GM19372 (cell line): ENCODE data around the gene DLGAP1.

Experiments used
- ATAC-seq: cut with Tn5 transposase; IDR thresholded peaks from one replicate; pipeline ENCODE4 v1.9.1; 2021; ENCODE audit warnings: mild to moderate bottlenecking, low read depth, moderate library complexity; ENCODE audit not compliant: unreplicated experiment

DLGAP1 gene

GRCh38 chr18:3842844-3843243 is 612.3 kb downstream of the DLGAP1 start:
- no peak for ATAC-seq

- no peak for ATAC-seq
These were observed 614.3 kb downstream of the DLGAP1 start for GRCh38 chr18:3840766-3841165.

GRCh38 chr18:3839581-3839981 is 615.5 kb downstream of the DLGAP1 start:
- no peak for ATAC-seq

- no peak for ATAC-seq
These were observed 618.4 kb downstream of the DLGAP1 start for GRCh38 chr18:3836483-3837335.

GRCh38 chr18:3832025-3832638 is 623.0 kb downstream of the DLGAP1 start:
- no peak for ATAC-seq

- no peak for ATAC-seq
These were observed 624.5 kb downstream of the DLGAP1 start for GRCh38 chr18:3830604-3831003.

GRCh38 chr18:3827236-3827845 is 627.8 kb downstream of the DLGAP1 start:
- no peak for ATAC-seq

- ATAC-seq: no peak
These were observed 629.1 kb downstream of the DLGAP1 start for GRCh38 chr18:3826021-3826420.

GRCh38 chr18:3824101-3824500 is 631.0 kb downstream of the DLGAP1 start:
- no peak for ATAC-seq

GRCh38 chr18:3823073-3823472 is 632.0 kb downstream of the DLGAP1 start:
- ATAC-seq: no peak

GRCh38 chr18:3821524-3821923 is 633.6 kb downstream of the DLGAP1 start:
- ATAC-seq: no peak

- ATAC-seq: no peak
These were observed 635.1 kb downstream of the DLGAP1 start for GRCh38 chr18:3819961-3820360.

GRCh38 chr18:3816610-3817363 is 638.3 kb downstream of the DLGAP1 start:
- no peak for ATAC-seq

- ATAC-seq: no peak
These were observed 639.1 kb downstream of the DLGAP1 start for GRCh38 chr18:3815991-3816390.

GRCh38 chr18:3814816-3815215 is 640.3 kb downstream of the DLGAP1 start:
- no peak for ATAC-seq

GRCh38 chr18:3810296-3810695 is 644.8 kb downstream of the DLGAP1 start:
- no peak for ATAC-seq

- no peak for ATAC-seq
These were observed 645.9 kb downstream of the DLGAP1 start for GRCh38 chr18:3808985-3809780.

GRCh38 chr18:3806656-3807055 is 648.5 kb downstream of the DLGAP1 start:
- ATAC-seq: no peak

- no peak for ATAC-seq
These were observed 650.8 kb downstream of the DLGAP1 start for GRCh38 chr18:3804336-3804735.

- ATAC-seq: no peak
These were observed 651.8 kb downstream of the DLGAP1 start for GRCh38 chr18:3803350-3803749.
